ENCODE data around the gene PRKCZ. TPM values are rescaled to one million over a fixed set of nuclear protein-coding genes. Genes with fewer than 3 reads are reported as not detected.

Gene PRKCZ
- total RNA-seq, 1 donor from 2014 or later = 17.9 TPM

DNA sequence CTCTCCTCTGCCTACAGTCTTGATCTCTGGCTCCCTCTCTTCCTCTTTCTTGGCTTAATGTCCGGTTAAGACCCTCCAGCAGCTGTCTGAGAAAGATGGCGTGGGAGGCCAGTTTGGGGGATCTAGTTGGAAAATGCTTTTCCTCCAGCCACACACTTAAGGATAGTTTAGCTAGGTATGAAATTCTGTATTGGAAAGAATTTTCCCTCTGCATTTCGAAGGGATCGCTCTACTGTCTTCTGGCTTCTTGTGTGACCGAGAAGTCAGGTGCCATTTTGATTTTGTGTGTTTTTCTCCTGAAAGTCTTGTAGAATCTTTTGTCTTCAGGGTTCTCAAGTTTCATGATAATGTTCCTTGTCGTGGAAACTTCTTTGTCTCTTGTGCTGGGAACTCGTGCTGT, 28.0 kb downstream of the PRKCZ start:
- Histone ChIP-seq H3K4me1 (peaks cover 10% of the 10 kb centered on the region), H3K36me3 (peaks cover 0 to 4% of the 10 kb centered on the region in 2 donors), H3K27me3 (no peaks in the 10 kb centered on the region), H3K9me3 (peaks cover 13% of the 10 kb centered on the region), H3K4me3 (no peak overlapping the region), H3K27ac (no peak overlapping the region)
- intact Hi-C loops (cut with DNase I) = no loop called here
- no peak for DNase-seq (ENCODE audit: extremely low spot score in 2 of 2)
- TF ChIP-seq POLR2AphosphoS5 (IDR thresholded peaks at IDR 0.05; ENCODE audit: insufficient read depth in 1 of 2, low read depth in 1 of 2) = no peak
- TF ChIP-seq POLR2A (IDR thresholded peaks at IDR 0.05) = no peak
- TF ChIP-seq, protein P1, sequence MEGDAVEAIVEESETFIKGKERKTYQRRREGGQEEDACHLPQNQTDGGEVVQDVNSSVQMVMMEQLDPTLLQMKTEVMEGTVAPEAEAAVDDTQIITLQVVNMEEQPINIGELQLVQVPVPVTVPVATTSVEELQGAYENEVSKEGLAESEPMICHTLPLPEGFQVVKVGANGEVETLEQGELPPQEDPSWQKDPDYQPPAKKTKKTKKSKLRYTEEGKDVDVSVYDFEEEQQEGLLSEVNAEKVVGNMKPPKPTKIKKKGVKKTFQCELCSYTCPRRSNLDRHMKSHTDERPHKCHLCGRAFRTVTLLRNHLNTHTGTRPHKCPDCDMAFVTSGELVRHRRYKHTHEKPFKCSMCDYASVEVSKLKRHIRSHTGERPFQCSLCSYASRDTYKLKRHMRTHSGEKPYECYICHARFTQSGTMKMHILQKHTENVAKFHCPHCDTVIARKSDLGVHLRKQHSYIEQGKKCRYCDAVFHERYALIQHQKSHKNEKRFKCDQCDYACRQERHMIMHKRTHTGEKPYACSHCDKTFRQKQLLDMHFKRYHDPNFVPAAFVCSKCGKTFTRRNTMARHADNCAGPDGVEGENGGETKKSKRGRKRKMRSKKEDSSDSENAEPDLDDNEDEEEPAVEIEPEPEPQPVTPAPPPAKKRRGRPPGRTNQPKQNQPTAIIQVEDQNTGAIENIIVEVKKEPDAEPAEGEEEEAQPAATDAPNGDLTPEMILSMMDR (IDR thresholded peaks at IDR 0.05) = no peak

DNA sequence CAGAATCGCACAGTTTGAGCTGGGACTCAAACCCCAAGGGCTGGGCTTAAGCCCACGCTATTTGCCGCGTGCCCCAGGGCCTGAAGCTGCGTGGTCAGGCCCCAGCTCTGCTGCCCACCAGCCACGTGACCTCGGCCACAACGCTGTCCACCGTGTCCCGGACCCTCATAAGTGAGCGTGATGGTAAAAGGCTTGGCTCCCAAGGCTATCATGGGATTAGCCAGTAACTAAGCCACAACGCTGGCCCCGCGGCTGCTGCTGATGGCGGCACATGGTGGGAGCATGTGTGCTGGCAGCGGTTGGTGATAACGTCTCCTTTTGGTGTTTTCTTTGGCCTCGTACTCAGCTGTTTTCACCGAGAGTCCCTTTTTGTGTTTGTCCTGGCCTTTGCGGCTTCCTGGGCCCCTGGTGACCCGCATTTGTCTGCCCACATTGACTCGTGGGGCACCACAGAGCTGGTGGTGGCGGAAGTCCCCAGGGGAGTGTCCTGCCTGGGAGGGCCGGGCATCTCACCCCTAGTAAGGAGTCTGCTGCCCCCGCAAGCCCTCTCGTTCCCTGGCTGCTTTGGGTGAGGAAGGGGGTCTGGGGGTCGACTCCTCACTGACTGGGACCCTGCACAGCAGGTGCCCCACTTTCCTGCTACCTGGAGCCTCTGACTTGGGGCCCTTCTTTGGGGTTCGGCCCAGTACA, 29.3 kb downstream of the PRKCZ start:
- Histone ChIP-seq H3K4me1 (no peaks in the 10 kb centered on the region), H3K27ac (no peak overlapping the region), H3K27me3 (no peaks in the 10 kb centered on the region), H3K36me3 (peaks cover 0 to 4% of the 10 kb centered on the region in 2 donors), H3K9me3 (peaks cover 13% of the 10 kb centered on the region), H3K4me3 (no peak overlapping the region)
- TF ChIP-seq, protein P1 (IDR thresholded peaks at IDR 0.05) = no peak
- TF ChIP-seq POLR2AphosphoS5 (IDR thresholded peaks at IDR 0.05; ENCODE audit: insufficient read depth in 1 of 2, low read depth in 1 of 2) = no peak
- no peak for TF ChIP-seq POLR2A (IDR thresholded peaks at IDR 0.05)
- DNase-seq (ENCODE audit: extremely low spot score in 2 of 2) = no peak
- intact Hi-C loops (cut with DNase I) = no loop called here

DNA sequence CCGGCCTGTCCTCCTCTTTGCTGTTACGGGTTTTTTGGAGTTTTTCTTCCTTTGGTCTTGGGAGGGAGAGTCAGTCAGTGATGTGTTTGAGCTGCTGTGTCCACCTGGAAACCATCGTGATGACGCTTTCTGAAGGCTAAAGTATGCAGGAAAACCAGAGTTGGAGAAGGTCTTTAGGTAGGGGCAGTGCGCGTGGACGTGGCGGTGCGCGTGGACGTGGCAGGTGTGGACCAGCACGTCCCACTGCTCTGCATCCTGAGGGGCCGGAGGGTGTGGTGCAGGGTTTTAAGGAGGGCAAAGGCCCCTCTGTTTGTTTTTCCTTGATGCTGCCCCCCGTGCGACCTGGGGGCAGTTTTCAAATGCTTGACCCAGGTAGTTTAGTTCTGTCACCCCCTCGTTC, 29.9 kb downstream of the PRKCZ start:
- Histone ChIP-seq H3K36me3 (peaks cover 0 to 4% of the 10 kb centered on the region in 2 donors), H3K27ac (no peak overlapping the region), H3K4me1 (no peaks in the 10 kb centered on the region), H3K4me3 (no peak overlapping the region), H3K9me3 (peaks cover 13% of the 10 kb centered on the region), H3K27me3 (no peaks in the 10 kb centered on the region)
- TF ChIP-seq, protein P1 (IDR thresholded peaks at IDR 0.05) = no peak
- TF ChIP-seq POLR2AphosphoS5 (IDR thresholded peaks at IDR 0.05; ENCODE audit: insufficient read depth in 1 of 2, low read depth in 1 of 2) = no peak
- no peak for DNase-seq (ENCODE audit: extremely low spot score in 2 of 2)
- intact Hi-C loops (cut with DNase I) = no loop called here

DNA sequence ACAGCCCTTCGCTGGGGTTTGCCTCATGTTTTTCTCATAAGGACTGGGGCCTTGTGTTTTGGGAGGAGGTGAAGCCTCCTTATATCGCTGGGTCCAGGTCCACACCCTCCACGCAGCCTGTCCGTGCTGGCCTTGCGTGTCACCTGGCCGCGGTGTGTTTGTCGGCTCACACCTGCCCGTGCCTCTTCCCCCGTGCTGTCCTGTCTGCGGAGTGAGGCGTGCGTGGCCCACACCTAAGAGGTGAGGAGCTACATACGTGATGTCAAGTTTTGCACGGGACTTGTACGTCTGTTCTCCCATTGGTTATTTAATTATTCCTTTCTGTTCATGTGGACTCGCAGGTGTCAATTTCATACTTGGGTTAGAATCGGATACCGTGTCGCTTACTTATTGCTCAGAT, 30.7 kb downstream of the PRKCZ start:
- H3K4me3 ChIP-seq = no peak overlapping the region
- no peak for TF ChIP-seq POLR2AphosphoS5 (IDR thresholded peaks at IDR 0.05; ENCODE audit: insufficient read depth in 1 of 2, low read depth in 1 of 2)
- TF ChIP-seq POLR2A (IDR thresholded peaks at IDR 0.05) = no peak
- TF ChIP-seq, protein P1 (IDR thresholded peaks at IDR 0.05) = no peak
- intact Hi-C loops (cut with DNase I) = no loop called here

DNA sequence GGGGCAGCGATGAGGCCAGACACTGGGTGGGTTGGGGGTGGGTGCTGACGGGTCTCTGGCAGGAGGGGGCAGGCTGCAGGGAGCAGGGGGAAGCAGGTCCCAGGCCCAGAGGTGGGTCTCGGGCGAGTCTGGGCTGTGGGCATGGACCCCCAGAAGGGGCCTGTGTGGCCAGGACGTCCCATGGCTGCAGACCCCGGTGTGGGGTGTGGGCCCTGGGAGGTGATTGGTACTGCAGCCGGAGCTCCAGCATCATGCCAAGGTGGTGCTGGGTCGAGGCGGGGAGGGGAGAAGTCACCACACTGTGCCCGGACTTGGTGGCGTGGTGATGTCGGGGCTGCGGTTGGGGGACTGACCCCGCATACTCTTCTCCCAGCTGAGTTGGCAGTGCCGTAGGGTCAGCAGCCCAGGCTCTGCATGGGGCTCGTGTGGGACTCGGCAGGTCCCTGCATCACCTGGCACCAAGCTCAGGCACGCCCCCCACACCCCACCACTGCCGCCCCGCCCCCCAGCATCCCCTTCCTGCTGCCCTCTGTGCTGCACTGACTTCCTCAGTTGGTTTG, 31.2 kb downstream of the PRKCZ start:
- H3K4me3 ChIP-seq = no peak overlapping the region
- DNase-seq (ENCODE audit: extremely low spot score in 2 of 2) = no peak
- TF ChIP-seq, protein P1 (IDR thresholded peaks at IDR 0.05) = no peak
- no peak for TF ChIP-seq POLR2A (IDR thresholded peaks at IDR 0.05)
- TF ChIP-seq POLR2AphosphoS5 (IDR thresholded peaks at IDR 0.05; ENCODE audit: insufficient read depth in 1 of 2, low read depth in 1 of 2) = no peak
- no peaks in the 10 kb centered on the region for H3K27me3 ChIP-seq
- H3K36me3 ChIP-seq = peaks cover 0 to 4% of the 10 kb centered on the region in 2 donors
- intact Hi-C loops (cut with DNase I) = no loop called here
- peaks cover 13% of the 10 kb centered on the region for H3K9me3 ChIP-seq
- no peak overlapping the region for H3K27ac ChIP-seq
- H3K4me1 ChIP-seq = no peaks in the 10 kb centered on the region

More for the DNA sequence above, 30.7 kb downstream of the PRKCZ start:
- Histone ChIP-seq H3K27me3 (no peaks in the 10 kb centered on the region), H3K27ac (no peak overlapping the region), H3K9me3 (peaks cover 13% of the 10 kb centered on the region), H3K4me1 (no peaks in the 10 kb centered on the region), H3K36me3 (peaks cover 0 to 4% of the 10 kb centered on the region in 2 donors)
- DNase-seq (ENCODE audit: extremely low spot score in 2 of 2) = no peak

Measured in vagina (tissue), 2 donors.